Naive B cell (primary cell): Measurements from ENCODE around the gene PRUNE1. TPM values are rescaled to one million over a fixed set of nuclear protein-coding genes. Genes with fewer than 3 reads are reported as not detected.

Experiments
- ATAC-seq, 2 donors: fragments of 150-1000 bp; cut with Tn5 transposase; 2 replicates each; pipeline ENCODE4 v1.10.0; 2021; ENCODE audit warnings: low read depth in 2 of 2, mild to moderate bottlenecking in 2 of 2, moderate library complexity in 2 of 2
- DNase-seq: peaks from one replicate; pipeline ENCODE4 v3.0.0; 2022
- H3K27ac Mint-ChIP-seq, 6 donors: one replicate each; pipeline ENCODE4 v1.8.0; 2020 to 2022; ENCODE audit warnings: mild to moderate bottlenecking in 6 of 6, mixed read lengths in 6 of 6, moderate library complexity in 5 of 6, inconsistent platforms in 2 of 6
- H3K27me3 Mint-ChIP-seq, 3 donors: one replicate each; pipeline ENCODE4 v1.8.0; 2021 to 2022; ENCODE audit warnings: mixed read lengths in 3 of 3, mild to moderate bottlenecking in 1 of 3
- H3K36me3 Mint-ChIP-seq, 2 donors: one replicate each; pipeline ENCODE4 v1.8.0; 2020 to 2022; ENCODE audit warnings: mixed read lengths in 2 of 2, inconsistent platforms in 1 of 2, mild to moderate bottlenecking in 1 of 2
- H3K4me1 Mint-ChIP-seq, 3 donors: one replicate each; pipeline ENCODE4 v1.8.0; 2020 to 2022; ENCODE audit warnings: mixed read lengths in 3 of 3, inconsistent platforms in 1 of 3, mild to moderate bottlenecking in 1 of 3, moderate library complexity in 1 of 3
- H3K4me3 Mint-ChIP-seq, 8 donors: one replicate each; pipeline ENCODE4 v1.8.0; 2020 to 2022; ENCODE audit warnings: mild to moderate bottlenecking in 8 of 8, mixed read lengths in 8 of 8, moderate library complexity in 8 of 8, inconsistent platforms in 2 of 8
- H3K9me3 Mint-ChIP-seq, 7 donors: one replicate each; pipeline ENCODE4 v1.8.0; 2020 to 2022; ENCODE audit warnings: mixed read lengths in 7 of 7, mild to moderate bottlenecking in 5 of 7, inconsistent platforms in 2 of 7, moderate library complexity in 1 of 7
- polyA plus RNA-seq, 6 donors: library from polyadenylated mRNA; unstranded; fragments of 300-500 nt; fragmentation: Illumina TruSeq; gene quantifications; one replicate each; pipeline ENCODE4 v1.2.3, GENCODE V29; 2021; ENCODE audit warnings: low read depth in 6 of 6

Gene PRUNE1, protein sequence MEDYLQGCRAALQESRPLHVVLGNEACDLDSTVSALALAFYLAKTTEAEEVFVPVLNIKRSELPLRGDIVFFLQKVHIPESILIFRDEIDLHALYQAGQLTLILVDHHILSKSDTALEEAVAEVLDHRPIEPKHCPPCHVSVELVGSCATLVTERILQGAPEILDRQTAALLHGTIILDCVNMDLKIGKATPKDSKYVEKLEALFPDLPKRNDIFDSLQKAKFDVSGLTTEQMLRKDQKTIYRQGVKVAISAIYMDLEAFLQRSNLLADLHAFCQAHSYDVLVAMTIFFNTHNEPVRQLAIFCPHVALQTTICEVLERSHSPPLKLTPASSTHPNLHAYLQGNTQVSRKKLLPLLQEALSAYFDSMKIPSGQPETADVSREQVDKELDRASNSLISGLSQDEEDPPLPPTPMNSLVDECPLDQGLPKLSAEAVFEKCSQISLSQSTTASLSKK
- polyA plus RNA-seq = 10 to 100 TPM; 40.2 to 89.9 (median 48.7) TPM

DNA sequence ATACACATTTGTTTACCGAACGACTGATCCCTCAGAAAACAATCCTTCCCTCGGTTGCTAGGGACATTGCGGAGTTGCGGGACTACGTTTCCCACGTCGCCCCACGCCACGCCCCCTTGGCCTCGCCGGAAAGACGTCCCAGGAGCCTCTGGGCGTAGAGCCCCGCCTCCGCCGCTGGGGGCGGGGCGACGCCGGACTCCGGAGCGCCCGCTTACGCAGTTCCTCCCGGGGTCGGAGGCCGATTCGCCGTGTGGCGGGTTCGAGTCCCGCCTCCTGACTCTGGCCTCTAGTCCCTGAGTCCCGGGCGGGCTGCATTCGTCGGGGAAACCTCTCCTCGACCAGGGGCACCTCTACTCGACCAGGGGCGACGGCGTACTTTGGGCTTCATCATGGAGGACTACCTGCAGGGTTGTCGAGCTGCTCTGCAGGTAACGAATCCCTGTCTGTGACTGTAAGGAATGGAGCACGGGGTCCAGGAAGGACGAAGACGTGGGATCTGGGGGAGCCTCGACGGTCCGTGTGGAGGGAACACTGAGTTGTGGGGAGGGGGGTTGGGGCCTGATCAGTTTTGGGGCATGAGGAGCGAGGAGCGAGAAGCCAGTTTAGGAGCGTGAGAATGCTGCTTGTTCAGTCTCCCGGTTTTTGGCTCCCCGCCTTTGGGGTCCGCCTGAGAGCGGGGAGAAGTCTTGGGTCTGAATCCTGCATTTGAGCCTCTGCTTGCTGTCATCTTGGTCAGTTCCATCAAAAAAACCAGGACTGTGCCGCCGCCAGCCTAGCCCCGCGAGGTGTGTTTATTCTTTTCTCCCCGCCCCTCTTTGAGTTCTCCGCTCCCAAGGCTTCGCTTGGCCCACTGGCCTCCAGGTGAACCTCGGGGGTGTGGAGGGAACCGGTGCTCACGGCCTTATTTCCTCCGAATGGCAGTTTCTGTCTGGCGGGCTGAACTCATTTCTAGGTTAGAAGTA is at the start of gene PRUNE1:
Gene PRUNE1, plus strand, starts transcription at position 206 of the 962 bp plus-strand sequence. Its CDS starts 184 bp downstream, at position 390.
- no peaks in the 10 kb centered on the region for H3K9me3 Mint-ChIP-seq
- no peaks in the 10 kb centered on the region for H3K27me3 Mint-ChIP-seq
- no peaks in the 10 kb centered on the region for H3K36me3 Mint-ChIP-seq
- peak; percentile 92 for DNase-seq
- ATAC-seq = peak; percentile 83 to 87
- peak within 1 kb of the TSS; percentile 95 to 99 (median 98) for H3K27ac Mint-ChIP-seq
- H3K4me3 Mint-ChIP-seq = peak within 1 kb of the TSS; percentile 87 to 99 (median 98)
- H3K4me1 Mint-ChIP-seq = peaks cover 44 to 76% (median 64%) of the 10 kb centered on the region in 3 donors

DNA sequence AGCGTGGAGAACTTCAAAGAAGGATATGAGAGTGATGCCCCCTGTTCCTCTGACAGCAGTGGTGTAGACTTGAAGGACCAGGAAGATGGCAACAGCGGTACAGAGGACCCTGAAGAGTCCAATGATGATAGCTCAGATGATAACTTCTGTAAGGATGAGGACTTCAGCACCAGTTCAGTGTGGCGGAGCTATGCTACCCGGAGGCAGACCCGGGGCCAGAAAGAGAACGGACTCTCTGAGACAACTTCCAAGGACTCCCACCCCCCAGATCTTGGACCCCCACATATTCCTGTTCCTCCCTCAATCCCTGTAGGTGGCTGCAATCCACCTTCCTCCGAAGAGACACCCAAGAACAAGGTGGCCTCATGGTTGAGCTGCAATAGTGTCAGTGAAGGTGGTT is 47.6 kb upstream of the PRUNE1 start:
- Mint-ChIP-seq H3K4me3 (no peak overlapping the region), H3K27ac (no peak overlapping the region), H3K9me3 (no peaks in the 10 kb centered on the region), H3K36me3 (peaks cover 18 to 33% of the 10 kb centered on the region in 2 donors), H3K4me1 (peaks cover 0 to 8% (median 3%) of the 10 kb centered on the region in 3 donors), H3K27me3 (no peaks in the 10 kb centered on the region)
- DNase-seq (no peak), ATAC-seq (no peak)

DNA sequence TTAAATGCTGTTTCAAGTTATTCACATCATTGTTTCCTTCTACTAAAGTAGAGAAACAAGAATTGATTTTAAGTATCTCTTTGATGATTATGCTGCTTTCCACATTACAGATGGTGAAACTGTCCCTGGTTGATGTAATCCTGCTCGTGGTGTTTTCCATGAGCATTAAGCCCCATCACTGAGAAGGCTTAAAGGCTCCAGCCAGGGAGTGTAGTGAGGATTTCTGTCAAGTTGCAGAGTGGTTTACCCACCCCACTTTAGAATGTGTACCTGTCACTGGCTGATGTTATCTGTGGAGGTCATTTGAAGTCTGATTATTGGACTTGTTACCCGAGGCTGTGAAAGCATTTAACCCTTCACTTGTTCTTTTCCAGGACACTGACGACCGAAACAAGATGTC is 46.5 kb upstream of the PRUNE1 start:
- no peaks in the 10 kb centered on the region for H3K9me3 Mint-ChIP-seq
- no peaks in the 10 kb centered on the region for H3K27me3 Mint-ChIP-seq
- peaks cover 0 to 8% (median 7%) of the 10 kb centered on the region in 3 donors for H3K4me1 Mint-ChIP-seq
- DNase-seq = no peak
- no peak overlapping the region for H3K4me3 Mint-ChIP-seq
- H3K27ac Mint-ChIP-seq = peak overlapping the region in 1 of 6 donors; percentile 69
- ATAC-seq = no peak
- peaks cover 25 to 41% of the 10 kb centered on the region in 2 donors for H3K36me3 Mint-ChIP-seq

DNA sequence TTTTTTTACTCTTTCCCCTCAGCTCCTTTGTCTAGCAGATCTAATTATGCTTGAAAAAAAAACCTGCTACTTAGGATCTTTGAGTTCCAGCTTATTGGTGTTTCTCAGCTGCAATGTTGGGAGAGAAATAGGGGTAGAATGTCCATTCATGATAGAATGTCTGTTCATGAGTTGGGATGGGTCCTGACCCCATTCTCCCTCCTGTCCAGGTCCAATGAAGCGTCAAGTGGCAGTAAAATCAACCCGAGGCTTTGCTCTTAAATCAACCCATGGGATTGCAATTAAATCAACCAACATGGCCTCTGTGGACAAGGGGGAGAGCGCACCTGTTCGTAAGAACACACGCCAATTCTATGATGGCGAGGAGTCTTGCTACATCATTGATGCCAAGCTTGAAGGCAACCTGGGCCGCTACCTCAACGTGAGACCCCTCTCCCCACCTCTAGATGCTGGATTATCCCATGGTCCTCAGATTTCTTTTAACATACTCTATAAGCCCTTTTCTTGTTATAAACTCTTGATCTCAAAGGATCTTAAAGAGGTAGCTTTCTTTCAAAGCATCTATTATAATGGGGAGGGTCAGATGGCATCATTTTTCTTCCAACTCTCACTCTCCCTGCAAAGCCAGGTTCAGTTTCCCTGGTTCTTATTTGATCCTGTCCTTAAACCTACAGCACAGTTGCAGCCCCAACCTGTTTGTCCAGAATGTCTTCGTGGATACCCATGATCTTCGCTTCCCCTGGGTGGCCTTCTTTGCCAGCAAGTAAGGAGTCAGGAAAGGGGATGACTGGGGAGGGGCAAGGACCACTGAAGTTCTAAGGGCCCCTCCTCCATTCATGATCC is 44.7 kb upstream of the PRUNE1 start:
- no peaks in the 10 kb centered on the region for H3K27me3 Mint-ChIP-seq
- peaks cover 27 to 42% of the 10 kb centered on the region in 2 donors for H3K36me3 Mint-ChIP-seq
- H3K27ac Mint-ChIP-seq = peak overlapping the region in 3 of 6 donors; percentile 55 to 88 (median 83)
- ATAC-seq (no peak), DNase-seq (no peak)
- H3K4me1 Mint-ChIP-seq = peaks cover 0 to 11% (median 8%) of the 10 kb centered on the region in 3 donors
- H3K9me3 Mint-ChIP-seq = no peaks in the 10 kb centered on the region
- no peak overlapping the region for H3K4me3 Mint-ChIP-seq

DNA sequence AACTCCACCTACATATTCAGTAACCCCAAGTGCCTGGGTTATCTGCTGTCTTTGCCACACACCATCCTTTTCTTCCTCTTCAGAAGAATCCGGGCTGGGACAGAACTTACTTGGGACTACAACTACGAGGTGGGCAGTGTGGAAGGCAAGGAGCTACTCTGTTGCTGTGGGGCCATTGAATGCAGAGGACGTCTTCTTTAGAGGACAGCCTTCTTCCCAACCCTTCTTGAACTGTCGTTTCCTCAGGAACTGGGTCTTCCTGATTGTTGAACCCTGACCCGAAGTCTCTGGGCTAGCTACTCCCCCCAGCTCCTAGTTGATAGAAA is 44.1 kb upstream of the PRUNE1 start:
- ATAC-seq (no peak), DNase-seq (no peak)
- H3K27ac Mint-ChIP-seq = peak overlapping the region in 5 of 6 donors; percentile 30 to 88 (median 75)
- peaks cover 26 to 39% of the 10 kb centered on the region in 2 donors for H3K36me3 Mint-ChIP-seq
- no peaks in the 10 kb centered on the region for H3K9me3 Mint-ChIP-seq
- peaks cover 0 to 16% (median 8%) of the 10 kb centered on the region in 3 donors for H3K4me1 Mint-ChIP-seq
- H3K4me3 Mint-ChIP-seq = no peak overlapping the region
- no peaks in the 10 kb centered on the region for H3K27me3 Mint-ChIP-seq

DNA sequence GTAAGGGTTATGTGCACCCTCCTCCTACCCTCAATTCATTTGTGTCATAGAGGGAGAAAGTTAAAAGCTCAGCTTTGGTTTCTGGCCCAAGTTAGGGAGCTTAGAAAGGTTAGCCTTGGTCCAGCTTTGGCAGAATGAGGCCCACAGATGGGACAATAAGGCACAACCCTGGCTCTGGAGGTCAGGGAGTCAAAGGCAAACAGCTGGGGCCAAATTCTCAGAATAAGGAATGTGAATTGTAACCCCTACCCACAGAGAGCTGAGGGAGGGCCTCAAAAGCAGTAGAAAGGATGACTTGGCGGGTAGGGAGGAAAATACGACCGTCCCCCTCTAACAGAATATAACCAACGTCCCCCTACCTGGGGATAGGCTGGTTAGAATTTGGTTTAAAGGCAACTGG is 42.6 kb upstream of the PRUNE1 start:
- DNase-seq = no peak
- no peak overlapping the region for H3K4me3 Mint-ChIP-seq
- no peak for ATAC-seq
- peak overlapping the region in 1 of 6 donors; percentile 4 for H3K27ac Mint-ChIP-seq
- peaks cover 20 to 34% of the 10 kb centered on the region in 2 donors for H3K36me3 Mint-ChIP-seq
- H3K27me3 Mint-ChIP-seq = no peaks in the 10 kb centered on the region
- peaks cover 7 to 20% (median 9%) of the 10 kb centered on the region in 3 donors for H3K4me1 Mint-ChIP-seq
- H3K9me3 Mint-ChIP-seq = no peaks in the 10 kb centered on the region

DNA sequence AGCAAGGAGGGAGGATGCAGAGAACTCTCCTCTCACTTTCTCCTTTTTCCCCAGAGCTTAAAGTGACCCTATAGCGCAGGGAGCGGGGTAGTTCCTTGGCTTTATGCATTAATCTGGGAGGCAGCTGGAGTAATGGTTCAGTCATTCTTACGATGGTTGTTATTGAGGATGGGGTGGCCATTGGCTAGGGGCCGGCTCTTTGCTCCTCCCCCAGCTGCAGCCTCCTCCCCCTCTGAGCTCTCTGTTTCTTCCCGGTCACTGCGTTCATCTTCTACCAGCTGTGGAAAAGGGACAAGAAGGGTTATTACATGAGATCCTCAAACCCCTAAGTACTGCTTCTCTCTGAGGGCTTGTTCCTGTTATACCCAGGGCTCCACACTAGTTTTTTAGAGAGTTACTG is 42.2 kb upstream of the PRUNE1 start:
- peaks cover 11 to 24% (median 13%) of the 10 kb centered on the region in 3 donors for H3K4me1 Mint-ChIP-seq

DNA sequence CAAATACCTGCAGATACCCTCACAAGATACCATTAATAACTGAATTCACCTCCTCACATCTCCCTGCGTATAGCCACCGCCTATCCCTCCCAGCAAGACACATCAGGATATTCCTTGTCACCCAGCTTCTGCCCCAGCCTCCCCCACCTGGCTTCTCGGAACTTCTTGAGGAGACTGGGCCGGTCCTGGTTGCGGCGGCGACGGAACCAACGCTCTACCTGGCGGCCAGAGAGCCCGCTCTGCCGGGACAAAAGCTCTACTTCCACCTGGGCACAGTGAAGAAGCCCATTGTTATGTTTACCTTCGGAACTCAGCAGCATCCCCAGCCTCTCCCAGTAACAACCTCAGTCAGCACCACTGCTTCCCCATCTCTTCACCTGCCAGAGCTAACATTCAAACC is 40.3 kb upstream of the PRUNE1 start:
- no peak overlapping the region for H3K4me3 Mint-ChIP-seq
- peaks cover 20 to 25% of the 10 kb centered on the region in 2 donors for H3K36me3 Mint-ChIP-seq
- no peak for ATAC-seq
- peaks cover 29 to 37% (median 30%) of the 10 kb centered on the region in 3 donors for H3K4me1 Mint-ChIP-seq
- peak overlapping the region in 2 of 6 donors; percentile 38 to 82 for H3K27ac Mint-ChIP-seq
- H3K9me3 Mint-ChIP-seq = no peaks in the 10 kb centered on the region
- no peak for DNase-seq
- no peaks in the 10 kb centered on the region for H3K27me3 Mint-ChIP-seq

More for the DNA sequence above, 42.2 kb upstream of the PRUNE1 start:
- no peak for DNase-seq
- H3K27me3 Mint-ChIP-seq = no peaks in the 10 kb centered on the region
- H3K27ac Mint-ChIP-seq = peak overlapping the region in 2 of 6 donors; percentile 4 to 66
- no peak for ATAC-seq
- H3K36me3 Mint-ChIP-seq = peaks cover 20 to 34% of the 10 kb centered on the region in 2 donors
- no peak overlapping the region for H3K4me3 Mint-ChIP-seq
- H3K9me3 Mint-ChIP-seq = no peaks in the 10 kb centered on the region

DNA sequence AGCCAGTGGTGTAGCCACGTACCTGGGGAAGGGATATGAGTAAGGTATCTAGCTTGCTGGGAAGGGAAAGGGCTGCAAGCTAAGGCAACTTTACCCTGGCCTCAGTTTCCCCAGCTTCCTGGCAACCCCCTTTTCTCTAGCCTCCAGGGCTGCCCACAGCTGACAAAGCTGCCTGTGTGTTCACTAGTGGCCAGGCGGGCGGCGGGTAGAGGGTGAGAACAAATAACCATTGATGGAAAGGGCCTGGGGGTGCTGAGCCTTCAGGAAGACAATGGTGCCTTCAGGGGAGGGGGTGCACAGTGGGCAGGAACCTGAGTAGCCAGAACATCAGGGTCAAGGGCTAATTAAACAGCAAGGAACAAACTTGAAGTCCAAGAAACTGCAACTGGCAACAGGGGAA is 39.8 kb upstream of the PRUNE1 start:
- Mint-ChIP-seq H3K9me3 (no peaks in the 10 kb centered on the region), H3K27ac (peak overlapping the region in 2 of 6 donors; percentile 32 to 56), H3K4me3 (no peak overlapping the region), H3K36me3 (peaks cover 14 to 21% of the 10 kb centered on the region in 2 donors), H3K27me3 (no peaks in the 10 kb centered on the region), H3K4me1 (peaks cover 35 to 42% (median 35%) of the 10 kb centered on the region in 3 donors)
- no peak for DNase-seq
- no peak for ATAC-seq

DNA sequence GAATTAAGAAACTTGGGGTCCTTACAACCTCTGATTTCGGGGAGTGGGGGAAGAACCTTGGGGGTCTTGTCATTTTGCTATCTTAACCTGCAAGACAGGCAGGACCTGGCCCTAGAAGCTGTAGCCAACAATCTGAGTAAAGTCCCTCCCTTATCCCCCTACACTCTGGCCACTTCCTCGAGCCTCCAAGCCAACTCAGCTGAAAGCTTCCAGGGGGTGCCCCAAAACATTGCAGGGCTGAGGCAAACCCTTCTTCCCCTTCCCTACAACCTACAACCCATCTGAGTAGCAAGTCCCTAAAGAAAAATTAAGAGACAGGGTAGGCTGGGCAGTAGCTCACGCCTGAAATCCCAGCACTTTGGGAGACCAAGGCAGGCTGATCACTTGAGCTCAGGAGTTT is 38.6 kb upstream of the PRUNE1 start:
- Mint-ChIP-seq H3K4me3 (no peak overlapping the region), H3K4me1 (peaks cover 35 to 39% (median 39%) of the 10 kb centered on the region in 3 donors), H3K36me3 (peaks cover 11 to 12% of the 10 kb centered on the region in 2 donors), H3K27ac (peak overlapping the region in 3 of 6 donors; percentile 15 to 75 (median 41)), H3K9me3 (no peaks in the 10 kb centered on the region), H3K27me3 (no peaks in the 10 kb centered on the region)
- no peak for ATAC-seq
- DNase-seq = no peak

DNA sequence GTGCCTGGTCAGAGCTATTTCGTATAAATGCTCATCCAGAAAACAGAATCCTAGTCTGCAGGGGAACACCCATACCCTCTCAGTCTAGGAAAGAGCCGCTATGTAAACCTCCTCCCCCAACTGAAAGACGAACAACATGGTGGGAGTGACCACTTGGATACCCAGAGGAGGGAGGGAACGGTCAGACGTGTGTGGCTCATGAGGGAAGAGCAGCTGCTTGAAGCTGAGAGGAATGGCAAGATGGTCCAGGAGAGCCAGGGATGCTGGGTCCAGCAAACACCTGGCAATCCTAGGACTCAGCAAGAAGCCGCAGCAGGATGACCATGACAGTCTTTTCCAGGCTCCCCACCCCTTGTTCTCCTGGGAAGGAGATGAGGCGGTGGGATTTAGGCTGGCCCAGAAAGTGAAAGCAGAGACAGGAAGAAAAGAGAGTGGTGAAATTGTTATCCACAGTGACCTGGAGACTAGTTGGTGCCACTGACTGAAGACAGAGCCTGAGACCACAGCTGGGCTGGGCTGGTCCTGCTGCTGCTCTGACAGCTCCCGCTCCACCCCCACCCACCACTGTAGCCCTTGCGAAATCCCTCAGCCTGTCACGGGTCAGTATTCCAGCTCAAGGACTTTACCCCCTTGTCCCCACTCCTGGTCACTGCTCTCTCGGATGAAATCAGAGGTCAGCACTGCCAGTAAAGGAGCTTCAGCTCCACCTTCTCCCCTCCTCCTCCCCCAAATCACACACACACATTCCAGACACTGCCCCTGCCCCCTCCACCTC is 37.3 kb upstream of the PRUNE1 start:
- Mint-ChIP-seq H3K4me1 (peaks cover 31 to 40% (median 39%) of the 10 kb centered on the region in 3 donors), H3K9me3 (no peaks in the 10 kb centered on the region), H3K27me3 (no peaks in the 10 kb centered on the region), H3K27ac (peak overlapping the region; percentile 39 to 87 (median 80)), H3K4me3 (peak overlapping the region in 6 of 8 donors; percentile 9 to 82 (median 52)), H3K36me3 (peaks cover 8 to 9% of the 10 kb centered on the region in 2 donors)
- no peak for DNase-seq
- ATAC-seq = no peak
